ENCODE data around the gene NWD2. TPM values are rescaled to one million over a fixed set of nuclear protein-coding genes. Genes with fewer than 3 reads are reported as not detected.

The NWD2 gene
- total RNA-seq, 1 donor from 2014 or later = 0.64 TPM

- H3K36me3 ChIP-seq = no peaks in the 10 kb centered on the region
- no peaks in the 10 kb centered on the region for H3K9me3 ChIP-seq
- no peak overlapping the region for H3K27ac ChIP-seq
- intact Hi-C loops (cut with DNase I) = no loop called here
- H3K4me3 ChIP-seq = no peak overlapping the region
- DNase-seq (ENCODE audit: low spot score in 2 of 2) = no peak
- H3K27me3 ChIP-seq = no peaks in the 10 kb centered on the region
- no peak for TF ChIP-seq CTCF (IDR thresholded peaks at IDR 0.05)
- no peaks in the 10 kb centered on the region for H3K4me1 ChIP-seq
Observed at GRCh38 chr4:37304612-37305011, 60.1 kb downstream of the NWD2 start.

GRCh38 chr4:37305984-37306383 lies 61.4 kb downstream of the NWD2 start:
- intact Hi-C loops (cut with DNase I) = no loop called here
- Histone ChIP-seq H3K9me3 (no peaks in the 10 kb centered on the region), H3K27me3 (no peaks in the 10 kb centered on the region), H3K36me3 (no peaks in the 10 kb centered on the region), H3K4me1 (no peaks in the 10 kb centered on the region), H3K4me3 (no peak overlapping the region), H3K27ac (no peak overlapping the region)
- TF ChIP-seq CTCF (IDR thresholded peaks at IDR 0.05) = no peak
- no peak for DNase-seq (ENCODE audit: low spot score in 2 of 2)

- no peak for TF ChIP-seq CTCF (IDR thresholded peaks at IDR 0.05)
- intact Hi-C loops (cut with DNase I) = no loop called here
Observed at GRCh38 chr4:37317104-37317643, 72.6 kb downstream of the NWD2 start.

GRCh38 chr4:37320513-37321235 lies 76.1 kb downstream of the NWD2 start:
- no peak overlapping the region for H3K4me3 ChIP-seq
- intact Hi-C loops (cut with DNase I) = no loop called here
- H3K4me1 ChIP-seq = no peaks in the 10 kb centered on the region
- H3K9me3 ChIP-seq = no peaks in the 10 kb centered on the region
- no peaks in the 10 kb centered on the region for H3K27me3 ChIP-seq
- no peaks in the 10 kb centered on the region for H3K36me3 ChIP-seq
- TF ChIP-seq CTCF (IDR thresholded peaks at IDR 0.05) = no peak
- H3K27ac ChIP-seq = no peak overlapping the region
- DNase-seq (ENCODE audit: low spot score in 2 of 2) = no peak

More at GRCh38 chr4:37317104-37317643, 72.6 kb downstream of the NWD2 start:
- no peak for DNase-seq (ENCODE audit: low spot score in 2 of 2)
- Histone ChIP-seq H3K36me3 (no peaks in the 10 kb centered on the region), H3K4me3 (no peak overlapping the region), H3K4me1 (no peaks in the 10 kb centered on the region), H3K9me3 (no peaks in the 10 kb centered on the region), H3K27me3 (no peaks in the 10 kb centered on the region), H3K27ac (no peak overlapping the region)

- H3K36me3 ChIP-seq = no peaks in the 10 kb centered on the region
- H3K9me3 ChIP-seq = no peaks in the 10 kb centered on the region
- intact Hi-C loops (cut with DNase I) = no loop called here
- DNase-seq (ENCODE audit: low spot score in 2 of 2) = no peak
- no peak overlapping the region for H3K27ac ChIP-seq
- H3K4me3 ChIP-seq = no peak overlapping the region
- H3K4me1 ChIP-seq = no peaks in the 10 kb centered on the region
- no peaks in the 10 kb centered on the region for H3K27me3 ChIP-seq
- TF ChIP-seq CTCF (IDR thresholded peaks at IDR 0.05) = no peak
Observed at GRCh38 chr4:37322122-37322521, 77.6 kb downstream of the NWD2 start.

All from ascending aorta (tissue), 2 donors.